A549 (cell line): ENCODE measurements around the gene PIF1. TPM values are rescaled to one million over a fixed set of nuclear protein-coding genes. Genes with fewer than 3 reads are reported as not detected.

Experiments
- ATAC-seq, 2 experiments: fragments of 200-7000 bp in 1 of 2; fragments of >200 bp in 1 of 2; cut with Nextera tagmentation in 1 of 2; cut with Tn5 transposase in 1 of 2; 3 replicates each; pipeline versions ENCODE4 v1.8.0 to v1.9.1; 2018 to 2020; ENCODE audit warnings: mild to moderate bottlenecking in 1 of 2, moderate library complexity in 1 of 2
- CTCF ChIA-PET: fragments of 300-600 bp; sonication (Branson Sonifier 250); formaldehyde crosslinking; extraction: SDS; loops from one replicate; lab custom pipeline; 2021; ENCODE audit warnings: antibody characterized with exemption, inconsistent platforms; lab: Yijun Ruan, JAX
- POLR2A ChIA-PET: fragments of 350-600 bp; formaldehyde crosslinking; extraction: SDS; loops from one replicate; lab custom pipeline; 2021; ENCODE audit warnings: antibody characterized with exemption, inconsistent platforms; lab: Yijun Ruan, JAX
- DNase-seq, 2 experiments: peaks; one replicate each; pipeline versions ENCODE4 v3.0.0 to v3.0.0-alpha.2; 2011 to 2016; ENCODE audit warnings: low read depth in 1 of 2, low spot score in 1 of 2
- FAIRE-seq: peaks from 2 replicates; lab custom pipeline; 2011; peaks lifted over from hg19 to GRCh38; lab: Jason Lieb, UNC
- H3K27ac ChIP-seq, 2 experiments: fragments of >200 bp; sonication (Bioruptor Twin); formaldehyde crosslinking; 3 replicates each; pipeline ENCODE4 v1.5.1; 2016 to 2017
- H3K4me1 ChIP-seq: fragments of >200 bp; sonication (Bioruptor Twin); formaldehyde crosslinking; 3 replicates; pipeline ENCODE4 v1.6.1; 2016
- H3K4me2 ChIP-seq: fragments of >200 bp; sonication (Bioruptor Twin); formaldehyde crosslinking; 3 replicates; pipeline ENCODE4 v1.6.1; 2016
- H3K4me3 ChIP-seq: fragments of >200 bp; sonication (Bioruptor Twin); formaldehyde crosslinking; 3 replicates; pipeline ENCODE4 v1.5.1; 2016
- H3K9me3 ChIP-seq: fragments of >200 bp; sonication (Bioruptor Twin); formaldehyde crosslinking; 3 replicates; pipeline ENCODE4 v1.6.1; 2016
- BHLHE40 ChIP-seq: IDR thresholded peaks from 2 replicates; pipeline ENCODE4 v1.6.1; 2012; ENCODE audit warnings: low read depth, low read length, inconsistent platforms
- CBX2 ChIP-seq: fragments of 200-600 bp; sonication (generic); IDR thresholded peaks from 2 replicates; pipeline ENCODE4 v1.6.1; 2016; ENCODE audit warnings: low read depth, mild to moderate bottlenecking, borderline replicate concordance
- CEBPB ChIP-seq, 2 experiments: fragments of >200 bp in 1 of 2; sonication (Bioruptor Twin) in 1 of 2; formaldehyde crosslinking in 1 of 2; IDR thresholded peaks; 2 replicates each; pipeline ENCODE4 v1.6.1; 2012 to 2016
- CHD2 ChIP-seq: fragments of 150-350 bp; IDR thresholded peaks from 2 replicates; pipeline ENCODE4 v1.6.1; 2014; ENCODE audit warnings: low read length; ENCODE audit not compliant: partially characterized antibody
- EHF ChIP-seq: fragments of 250-450 bp; sonication (Bioruptor Pico); IDR thresholded peaks from 2 replicates; pipeline ENCODE4 v1.5.0; 2020; ENCODE audit warnings: mild to moderate bottlenecking
- EHMT2 ChIP-seq: fragments of 200-600 bp; sonication (generic); IDR thresholded peaks from 2 replicates; pipeline ENCODE4 v1.6.1; 2016; ENCODE audit warnings: antibody characterized with exemption, low read depth, mild to moderate bottlenecking, moderate library complexity
- GATA3 ChIP-seq: IDR thresholded peaks from 2 replicates; pipeline ENCODE4 v1.6.1; 2012; ENCODE audit warnings: borderline replicate concordance
- HEYL ChIP-seq: fragments of 250-450 bp; sonication (Bioruptor Pico); IDR thresholded peaks from 2 replicates; pipeline ENCODE4 v1.8.0; 2021; ENCODE audit warnings: mild to moderate bottlenecking, moderate library complexity
- HOXB5 ChIP-seq: fragments of 250-450 bp; sonication (Bioruptor Pico); IDR thresholded peaks from 2 replicates; pipeline ENCODE4 v1.5.0; 2020; ENCODE audit warnings: mild to moderate bottlenecking, moderate library complexity
- JUN ChIP-seq, 2 experiments: fragments of >200 bp; sonication (Bioruptor Twin); formaldehyde crosslinking; IDR thresholded peaks; 2 replicates in 1 of 2; 3 replicates in 1 of 2; pipeline ENCODE4 v1.6.1; 2016 to 2017
- KDM5A ChIP-seq: fragments of 200-600 bp; sonication (generic); IDR thresholded peaks from 2 replicates; pipeline ENCODE4 v1.6.1; 2016; ENCODE audit warnings: antibody characterized with exemption, mild to moderate bottlenecking
- NFE2L2 ChIP-seq: fragments of 150-350 bp; conservative IDR thresholded peaks from 2 replicates; pipeline ENCODE4 v1.6.1; 2014; ENCODE audit warnings: low read length
- NR3C1 ChIP-seq: fragments of >200 bp; sonication (Bioruptor Twin); formaldehyde crosslinking; IDR thresholded peaks from 3 replicates; pipeline ENCODE4 v1.6.1; 2017
- PBX3 ChIP-seq: IDR thresholded peaks from 2 replicates; pipeline ENCODE4 v1.6.1; 2012
- PHF8 ChIP-seq: fragments of 200-600 bp; sonication (generic); IDR thresholded peaks from 2 replicates; pipeline ENCODE4 v1.6.1; 2016; ENCODE audit warnings: low read depth, mild to moderate bottlenecking, antibody characterized with exemption, moderate library complexity, borderline replicate concordance
- POLR2AphosphoS2 ChIP-seq: conservative IDR thresholded peaks from 2 replicates; pipeline ENCODE4 v1.6.1; 2012; ENCODE audit warnings: low read length, improper control_type of control experiment, inconsistent platforms
- RCOR1 ChIP-seq: fragments of 150-350 bp; IDR thresholded peaks from 2 replicates; pipeline ENCODE4 v1.6.1; 2014; ENCODE audit warnings: antibody characterized with exemption, low read length, low read depth
- SMC3 ChIP-seq: fragments of >200 bp; sonication (Bioruptor Twin); formaldehyde crosslinking; IDR thresholded peaks from 3 replicates; pipeline ENCODE4 v1.6.1; 2018; ENCODE audit warnings: inconsistent platforms
- SREBF2 ChIP-seq: fragments of 450-650 bp; IDR thresholded peaks from 2 replicates; pipeline ENCODE4 v1.6.1; 2014; ENCODE audit warnings: mild to moderate bottlenecking, moderate library complexity
- TFCP2L1 ChIP-seq: fragments of 250-450 bp; sonication (Bioruptor Pico); IDR thresholded peaks from 2 replicates; pipeline ENCODE4 v1.5.0; 2021; ENCODE audit warnings: mild to moderate bottlenecking
- WGBS: methylation state at CpG from one replicate; pipeline ENCODE4 v1.1.6; 2017; ENCODE audit errors: missing lambda C conversion rate; 5-methylcytosine and 5-hydroxymethylcytosine counted together
- polyA plus RNA-seq, 4 experiments: library from polyadenylated mRNA; depleted of rRNA in 3 of 4; stranded (reverse); fragments of >200 nt; fragmentation: RNase III in 1 of 4; extraction: RNeasy Plus Mini Kit Qiagen cat#74134 plus additional on column Dnase treatment in 1 of 4; gene quantifications; 2 replicates in 3 of 4; 3 replicates in 1 of 4; pipeline ENCODE4 v1.2.3, GENCODE V29; 2011 to 2017
- TF ChIP-seq, protein P1 (sequence below): fragments of 200-600 bp; sonication (generic); IDR thresholded peaks from 2 replicates; pipeline ENCODE4 v1.6.1; 2016; ENCODE audit warnings: antibody characterized with exemption, mild to moderate bottlenecking, moderate library complexity

Gene PIF1
- polyA plus RNA-seq, 2 of the 4 experiments (the other 2 are of a cell fraction): 8.5 to 24.9 TPM

DNA sequence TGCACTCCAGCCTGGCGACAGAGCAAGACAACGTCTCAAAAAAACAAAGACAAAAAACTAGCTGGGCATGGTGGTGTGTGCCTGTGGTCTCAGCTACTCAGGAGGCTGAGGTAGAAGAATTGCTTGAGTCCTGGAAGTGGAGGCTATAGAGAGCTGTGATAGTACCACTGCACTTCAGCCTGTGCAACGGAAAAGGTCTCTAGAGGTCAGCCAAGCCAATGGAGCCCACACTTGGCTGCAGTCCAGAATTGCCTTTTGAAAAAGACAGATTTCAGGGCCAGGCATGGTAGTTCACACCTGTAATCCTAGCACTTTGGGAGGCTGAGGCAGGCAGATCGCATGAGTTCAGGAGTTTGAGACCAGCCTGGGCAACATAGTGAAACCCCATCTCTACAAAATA, 41.7 kb downstream of the PIF1 start:
- ATAC-seq: no peak
- Histone ChIP-seq H3K4me2 (no peak overlapping the region), H3K4me3 (no peak overlapping the region), H3K4me1 (no peaks in the 10 kb centered on the region), H3K9me3 (no peaks in the 10 kb centered on the region), H3K27ac (no peak overlapping the region)
- no peak for TF ChIP-seq PHF8
- TF ChIP-seq HEYL (CRISPR knock-in tag): no peak
- TF ChIP-seq HOXB5 (CRISPR knock-in tag): no peak
- no peak for TF ChIP-seq EHF
- TF ChIP-seq SREBF2: no peak
- no peak for TF ChIP-seq NR3C1
- TF ChIP-seq PBX3: no peak
- no peak for TF ChIP-seq POLR2AphosphoS2
- TF ChIP-seq NFE2L2: no peak
- TF ChIP-seq BHLHE40: no peak
- no peak for TF ChIP-seq CEBPB (IDR thresholded peaks at IDR 0.05)
- TF ChIP-seq KDM5A: no peak
- TF ChIP-seq SMC3: no peak
- no peak for DNase-seq
- WGBS: 88% methylated on average over 4 of the region's 4 CpGs
- no peak for FAIRE-seq
- ChIA-PET CTCF (interaction anchor here (0.6 to 7.7 kb wide), 9 partner anchors 10 to 97 kb away, joined by 3 to 74 read pairs (median 3); no protein-coding TSS in a partner anchor), POLR2A (no interaction called here)

- ChIA-PET CTCF (interaction anchor here (0.8 to 7.7 kb wide), 4 partner anchors 27 to 53 kb away, joined by 3 to 74 read pairs (median 16); no protein-coding TSS in a partner anchor), POLR2A (no interaction called here)
- 83% methylated on average over 5 of the region's 5 CpGs for WGBS
- no peak for FAIRE-seq
- TF ChIP-seq PHF8 (no peak), PBX3 (no peak), EHF (no peak), RCOR1 (no peak), NFE2L2 (no peak), JUN (IDR thresholded peaks at IDR 0.05) (no peak), EHMT2 (no peak), CHD2 (no peak), POLR2AphosphoS2 (no peak), CEBPB (IDR thresholded peaks at IDR 0.05) (no peak), GATA3 (no peak), CBX2 (no peak), TFCP2L1 (CRISPR knock-in tag) (no peak)
- TF ChIP-seq, protein P1, sequence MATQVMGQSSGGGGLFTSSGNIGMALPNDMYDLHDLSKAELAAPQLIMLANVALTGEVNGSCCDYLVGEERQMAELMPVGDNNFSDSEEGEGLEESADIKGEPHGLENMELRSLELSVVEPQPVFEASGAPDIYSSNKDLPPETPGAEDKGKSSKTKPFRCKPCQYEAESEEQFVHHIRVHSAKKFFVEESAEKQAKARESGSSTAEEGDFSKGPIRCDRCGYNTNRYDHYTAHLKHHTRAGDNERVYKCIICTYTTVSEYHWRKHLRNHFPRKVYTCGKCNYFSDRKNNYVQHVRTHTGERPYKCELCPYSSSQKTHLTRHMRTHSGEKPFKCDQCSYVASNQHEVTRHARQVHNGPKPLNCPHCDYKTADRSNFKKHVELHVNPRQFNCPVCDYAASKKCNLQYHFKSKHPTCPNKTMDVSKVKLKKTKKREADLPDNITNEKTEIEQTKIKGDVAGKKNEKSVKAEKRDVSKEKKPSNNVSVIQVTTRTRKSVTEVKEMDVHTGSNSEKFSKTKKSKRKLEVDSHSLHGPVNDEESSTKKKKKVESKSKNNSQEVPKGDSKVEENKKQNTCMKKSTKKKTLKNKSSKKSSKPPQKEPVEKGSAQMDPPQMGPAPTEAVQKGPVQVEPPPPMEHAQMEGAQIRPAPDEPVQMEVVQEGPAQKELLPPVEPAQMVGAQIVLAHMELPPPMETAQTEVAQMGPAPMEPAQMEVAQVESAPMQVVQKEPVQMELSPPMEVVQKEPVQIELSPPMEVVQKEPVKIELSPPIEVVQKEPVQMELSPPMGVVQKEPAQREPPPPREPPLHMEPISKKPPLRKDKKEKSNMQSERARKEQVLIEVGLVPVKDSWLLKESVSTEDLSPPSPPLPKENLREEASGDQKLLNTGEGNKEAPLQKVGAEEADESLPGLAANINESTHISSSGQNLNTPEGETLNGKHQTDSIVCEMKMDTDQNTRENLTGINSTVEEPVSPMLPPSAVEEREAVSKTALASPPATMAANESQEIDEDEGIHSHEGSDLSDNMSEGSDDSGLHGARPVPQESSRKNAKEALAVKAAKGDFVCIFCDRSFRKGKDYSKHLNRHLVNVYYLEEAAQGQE: no peak
- Histone ChIP-seq H3K27ac (no peak overlapping the region), H3K4me3 (no peak overlapping the region), H3K4me1 (no peaks in the 10 kb centered on the region), H3K4me2 (no peak overlapping the region), H3K9me3 (no peaks in the 10 kb centered on the region)
- no peak for DNase-seq
- no peak for ATAC-seq
Measured at GRCh38 chr15:64782751-64783150, 42.7 kb downstream of the PIF1 start.
